Activated T-helper 1 cell treated with anti-CD3 and anti-CD28 coated beads, Interleukin-12 subunit alpha, Interleukin-12 subunit beta, Interleukin-2, Interleukin-4 antibody, amounts not matched to agents 30 ng/mL and 10 ng/mL and 1 ng/mL, durations not matched to agents 14 hours and 24 hours and 36 hours (primary cell): ENCODE measurements around the gene GPC3. TPM values are rescaled to one million over a fixed set of nuclear protein-coding genes. Genes with fewer than 3 reads are reported as not detected.
A peak's percentile ranks its signal among the peaks of the same experiment; 100 is the strongest.

ENCODE experiments used
- DNase-seq: peaks from one replicate; pipeline ENCODE4 v3.0.0; 2021; ENCODE audit warnings: low spot score
- H3K27ac Mint-ChIP-seq: one replicate; pipeline ENCODE4 v1.8.0; 2021; ENCODE audit warnings: mild to moderate bottlenecking, mixed read lengths
- H3K27me3 Mint-ChIP-seq: one replicate; pipeline ENCODE4 v1.8.0; 2022; ENCODE audit warnings: mild to moderate bottlenecking, moderate library complexity, mixed read lengths; ENCODE audit not compliant: insufficient read depth
- H3K36me3 Mint-ChIP-seq: one replicate; pipeline ENCODE4 v1.8.0; 2021; ENCODE audit warnings: low read depth, mixed read lengths
- H3K4me1 Mint-ChIP-seq: one replicate; pipeline ENCODE4 v1.8.0; 2021; ENCODE audit warnings: low read depth, mixed read lengths
- H3K4me3 Mint-ChIP-seq: one replicate; pipeline ENCODE4 v1.8.0; 2021; ENCODE audit warnings: mild to moderate bottlenecking, moderate library complexity, mixed read lengths
- H3K9me3 Mint-ChIP-seq: one replicate; pipeline ENCODE4 v1.8.0; 2021; ENCODE audit warnings: mixed read lengths
- intact Hi-C: fragments of 100-400 bp; cut with micrococcal nuclease; formaldehyde crosslinking; loops from one replicate; pipeline ENCODE4 v1.15.1; 2024
- total RNA-seq: library from RNA; stranded (reverse); gene quantifications from 2 replicates; pipeline ENCODE4 v1.2.3, GENCODE V29; 2022

GPC3 gene
- total RNA-seq, 1 donor from 2014 or later: 0.39 TPM

DNA sequence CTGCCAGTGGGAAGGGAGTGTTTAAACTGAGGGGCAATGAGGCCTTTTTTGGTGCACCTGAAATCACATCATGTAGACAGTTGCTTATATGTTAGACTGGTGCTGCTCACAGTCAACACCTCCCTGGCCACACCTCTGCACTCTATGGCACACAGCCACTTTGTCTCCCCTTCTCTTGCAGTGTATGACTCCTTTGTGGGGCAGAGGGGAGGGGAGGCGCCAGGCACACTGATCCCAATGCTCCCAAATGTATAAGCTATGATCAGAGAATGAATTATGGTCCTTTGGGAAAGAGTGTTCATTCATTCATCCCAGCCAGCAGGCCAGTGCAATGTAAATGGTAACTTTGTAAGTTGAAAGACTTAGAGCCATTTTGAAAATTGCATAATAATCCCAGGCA is 4.6 kb upstream of the GPC3 start:
- Mint-ChIP-seq H3K27me3 (peaks cover 5% of the 10 kb centered on the region), H3K4me1 (no peaks in the 10 kb centered on the region), H3K36me3 (peaks cover 1% of the 10 kb centered on the region), H3K27ac (no peak overlapping the region), H3K9me3 (no peaks in the 10 kb centered on the region), H3K4me3 (no peak overlapping the region)
- intact Hi-C loops: loop anchor here (5.0 to 10.0 kb wide), 2 partner anchors 68 to 185 kb away; no protein-coding TSS in a partner anchor
- no peak for DNase-seq

- Mint-ChIP-seq H3K36me3 (peaks cover 1% of the 10 kb centered on the region), H3K4me1 (no peaks in the 10 kb centered on the region), H3K4me3 (no peak overlapping the region), H3K9me3 (no peaks in the 10 kb centered on the region), H3K27me3 (peaks cover 5% of the 10 kb centered on the region), H3K27ac (no peak overlapping the region)
- no peak for DNase-seq
- intact Hi-C loops: loop anchor here (5.0 to 10.0 kb wide), 2 partner anchors 67 to 185 kb away; no protein-coding TSS in a partner anchor
Measured at GRCh38 chrX:133989490-133989889, 4.1 kb upstream of the GPC3 start.

GRCh38 chrX:133988010-133988409 is 2.6 kb upstream of the GPC3 start:
- no peak overlapping the region for H3K4me3 Mint-ChIP-seq
- intact Hi-C loops: loop anchor here (5.0 to 10.0 kb wide), 2 partner anchors 66 to 187 kb away; no protein-coding TSS in a partner anchor
- H3K9me3 Mint-ChIP-seq: no peaks in the 10 kb centered on the region
- H3K27ac Mint-ChIP-seq: no peak overlapping the region
- DNase-seq: no peak
- H3K4me1 Mint-ChIP-seq: no peaks in the 10 kb centered on the region
- H3K36me3 Mint-ChIP-seq: peaks cover 1% of the 10 kb centered on the region
- peaks cover 17% of the 10 kb centered on the region for H3K27me3 Mint-ChIP-seq

- H3K27me3 Mint-ChIP-seq: peaks cover 23% of the 10 kb centered on the region
- no peak for DNase-seq
- H3K9me3 Mint-ChIP-seq: no peaks in the 10 kb centered on the region
- no peak overlapping the region for H3K4me3 Mint-ChIP-seq
- H3K4me1 Mint-ChIP-seq: no peaks in the 10 kb centered on the region
- peaks cover 1% of the 10 kb centered on the region for H3K36me3 Mint-ChIP-seq
- intact Hi-C loops: loop anchor here (5.0 to 10.0 kb wide), 2 partner anchors 65 to 188 kb away; no protein-coding TSS in a partner anchor
- no peak overlapping the region for H3K27ac Mint-ChIP-seq
Measured at GRCh38 chrX:133987188-133987587, 1.8 kb upstream of the GPC3 start.

GRCh38 chrX:133985967-133986683 is 731 bp upstream of the GPC3 start:
- intact Hi-C loops: loop anchor here (5.0 to 10.0 kb wide), 2 partner anchors 64 to 189 kb away; no protein-coding TSS in a partner anchor
- H3K4me3 Mint-ChIP-seq: peak overlapping the region; percentile 65
- H3K36me3 Mint-ChIP-seq: peaks cover 1% of the 10 kb centered on the region
- no peaks in the 10 kb centered on the region for H3K9me3 Mint-ChIP-seq
- peaks cover 25% of the 10 kb centered on the region for H3K27me3 Mint-ChIP-seq
- no peaks in the 10 kb centered on the region for H3K4me1 Mint-ChIP-seq
- DNase-seq: no peak
- H3K27ac Mint-ChIP-seq: no peak overlapping the region

- DNase-seq: no peak
- H3K27me3 Mint-ChIP-seq: peaks cover 25% of the 10 kb centered on the region
- intact Hi-C loops: loop anchor here (5.0 to 10.0 kb wide), 2 partner anchors 63 to 190 kb away; no protein-coding TSS in a partner anchor
- no peaks in the 10 kb centered on the region for H3K4me1 Mint-ChIP-seq
- no peaks in the 10 kb centered on the region for H3K9me3 Mint-ChIP-seq
- peaks cover 1% of the 10 kb centered on the region for H3K36me3 Mint-ChIP-seq
- no peak overlapping the region for H3K27ac Mint-ChIP-seq
- H3K4me3 Mint-ChIP-seq: no peak overlapping the region
Measured at GRCh38 chrX:133984857-133985163, 584 bp downstream of the GPC3 start.

- Mint-ChIP-seq H3K4me3 (peak overlapping the region; percentile 26), H3K36me3 (peaks cover 1% of the 10 kb centered on the region), H3K4me1 (no peaks in the 10 kb centered on the region), H3K27ac (no peak overlapping the region), H3K9me3 (no peaks in the 10 kb centered on the region), H3K27me3 (peaks cover 25% of the 10 kb centered on the region)
- intact Hi-C loops: loop anchor here (10.0 kb wide), 1 partner anchor 191 kb away; no protein-coding TSS in a partner anchor
- DNase-seq: no peak
Measured at GRCh38 chrX:133983974-133984845, 1.2 kb downstream of the GPC3 start.

GRCh38 chrX:133983256-133983973 is 2.0 kb downstream of the GPC3 start:
- Mint-ChIP-seq H3K36me3 (peaks cover 1% of the 10 kb centered on the region), H3K4me1 (no peaks in the 10 kb centered on the region), H3K27ac (no peak overlapping the region), H3K9me3 (no peaks in the 10 kb centered on the region), H3K4me3 (no peak overlapping the region), H3K27me3 (peaks cover 25% of the 10 kb centered on the region)
- no peak for DNase-seq
- intact Hi-C loops: loop anchor here (10.0 kb wide), 1 partner anchor 191 kb away; no protein-coding TSS in a partner anchor

DNA sequence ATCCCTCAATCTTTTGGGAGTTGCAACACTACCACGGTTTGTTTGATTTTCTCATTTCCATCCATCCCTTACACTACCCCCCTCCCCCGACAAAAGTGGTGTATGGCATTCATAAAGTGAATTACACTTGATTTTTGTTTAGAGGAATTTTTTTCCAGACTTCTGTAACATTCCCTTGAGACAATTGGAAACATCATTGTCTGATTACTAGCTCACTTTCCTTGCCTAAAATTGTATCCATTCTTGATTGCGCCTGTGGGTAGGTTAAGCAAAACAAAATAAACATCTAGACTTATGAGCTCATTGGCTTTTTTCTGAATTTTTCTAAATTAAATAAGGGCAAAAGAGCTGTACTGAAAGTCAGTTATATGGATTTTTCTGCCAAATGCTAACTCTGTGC is 3.5 kb downstream of the GPC3 start:
- Mint-ChIP-seq H3K9me3 (no peaks in the 10 kb centered on the region), H3K27ac (no peak overlapping the region), H3K36me3 (no peaks in the 10 kb centered on the region), H3K4me1 (no peaks in the 10 kb centered on the region), H3K4me3 (no peak overlapping the region), H3K27me3 (peaks cover 20% of the 10 kb centered on the region)
- no peak for DNase-seq
- intact Hi-C loops: loop anchor here (10.0 kb wide), 1 partner anchor 193 kb away; no protein-coding TSS in a partner anchor

GRCh38 chrX:133980832-133981588 is 4.4 kb downstream of the GPC3 start:
- H3K27me3 Mint-ChIP-seq: peaks cover 20% of the 10 kb centered on the region
- intact Hi-C loops: loop anchor here (10.0 kb wide), 1 partner anchor 194 kb away; no protein-coding TSS in a partner anchor
- H3K27ac Mint-ChIP-seq: no peak overlapping the region
- no peaks in the 10 kb centered on the region for H3K36me3 Mint-ChIP-seq
- no peaks in the 10 kb centered on the region for H3K9me3 Mint-ChIP-seq
- DNase-seq: no peak
- no peaks in the 10 kb centered on the region for H3K4me1 Mint-ChIP-seq
- no peak overlapping the region for H3K4me3 Mint-ChIP-seq

GRCh38 chrX:133980406-133980805 is 5.0 kb downstream of the GPC3 start:
- no peaks in the 10 kb centered on the region for H3K36me3 Mint-ChIP-seq

More at GRCh38 chrX:133980406-133980805, 5.0 kb downstream of the GPC3 start:
- Mint-ChIP-seq H3K9me3 (no peaks in the 10 kb centered on the region), H3K4me1 (no peaks in the 10 kb centered on the region), H3K4me3 (no peak overlapping the region), H3K27ac (no peak overlapping the region), H3K27me3 (peaks cover 20% of the 10 kb centered on the region)
- no peak for DNase-seq
- intact Hi-C loops: loop anchor here (10.0 kb wide), 1 partner anchor 194 kb away; no protein-coding TSS in a partner anchor
